Measurements from ENCODE around the gene DBR1. TPM values are rescaled to one million over a fixed set of nuclear protein-coding genes. Genes with fewer than 3 reads are reported as not detected.

DBR1 gene
- total and polyA plus RNA-seq, 2 of the 4 experiments (the other 2 are of a cell fraction) = 7.6 to 12.5 TPM

GRCh38 chr3:138180375-138181029 is 5.8 kb upstream of the DBR1 start:
- BruUV-seq (replicated peaks) = no TSS peak
- Histone ChIP-seq H2AK5ac (ENCODE audit: low read depth, low read length) (no peak overlapping the region), H3K9me1 (ENCODE audit: insufficient read depth, low read length) (no peaks in the 10 kb centered on the region), H4K8ac (ENCODE audit: low read depth in 2 of 2, low read length in 2 of 2) (no peak overlapping the region), H3K56ac (ENCODE audit: extremely low read depth, insufficient read depth, low read length) (no peak overlapping the region), H2AFZ (replicated peaks; ENCODE audit: low read length, poor library complexity) (no peak overlapping the region), H2BK15ac (ENCODE audit: low read depth, low read length) (no peak overlapping the region), H4K20me1 (ENCODE audit: insufficient read depth, low read length) (no peaks in the 10 kb centered on the region), H3K27me3 (ENCODE audit: control insufficient read depth, insufficient read depth, low read length) (peaks cover 6% of the 10 kb centered on the region), H2AK9ac (replicated peaks; ENCODE audit: low read depth, low read length, poor library complexity) (no peak overlapping the region), H3K79me1 (ENCODE audit: low read depth in 1 of 2, low read length in 2 of 2) (no peaks in the 10 kb centered on the region), H3K9me3 (ENCODE audit: control insufficient read depth, insufficient read depth, low read length) (no peaks in the 10 kb centered on the region), H3K4ac (ENCODE audit: low read depth, low read length) (no peak overlapping the region), H3K9ac (ENCODE audit: low read depth, low read length) (no peak overlapping the region), H3K18ac (ENCODE audit: low read depth, low read length) (no peak overlapping the region), H3K27ac (ENCODE audit: insufficient read depth, low read length) (no peak overlapping the region), H3K14ac (replicated peaks; ENCODE audit: low read depth, low read length) (no peak overlapping the region), H3K4me2 (ENCODE audit: low read depth, low read length) (no peak overlapping the region), H2BK20ac (ENCODE audit: low read depth, low read length) (no peak overlapping the region), H3K36me3 (ENCODE audit: control insufficient read depth, insufficient read depth, low read length) (no peaks in the 10 kb centered on the region), H4K91ac (ENCODE audit: insufficient read depth, low read depth, low read length) (no peak overlapping the region), H2BK120ac (ENCODE audit: low read depth, low read length) (no peak overlapping the region), H3K4me1 (ENCODE audit: control insufficient read depth, insufficient read depth, low read length) (no peaks in the 10 kb centered on the region), H3K4me3 (ENCODE audit: insufficient read depth, low read depth, low read length) (no peak overlapping the region), H2BK5ac (ENCODE audit: low read depth, low read length, poor library complexity, severe bottlenecking) (no peak overlapping the region), H3K23ac (ENCODE audit: low read depth, low read length) (no peak overlapping the region), H4K5ac (ENCODE audit: low read depth, low read length) (no peak overlapping the region)
- in situ Hi-C loops (cut with MboI; ENCODE audit: low sequenced_read_pairs) = no loop called here
- intact Hi-C loops (cut with micrococcal nuclease) = loop anchor here (2.0 kb wide), 1 partner anchor 246 kb away; no protein-coding TSS in a partner anchor
- TF ChIP-seq RAD21 (IDR thresholded peaks at IDR 0.05; ENCODE audit: low read length) (peak; percentile 74), CTCF (conservative IDR thresholded peaks at IDR 0.05; ENCODE audit: low read depth, low read length) (peak; percentile 59), SMC3 (IDR thresholded peaks at IDR 0.05; ENCODE audit: low read depth, low read length) (peak; percentile 52), RCOR1 (IDR thresholded peaks at IDR 0.05; ENCODE audit: insufficient replicate concordance, low read length) (no peak)
- peak; percentile 47 for DNase-seq
- peak; percentile 84 for ATAC-seq (ENCODE audit: low read depth)
- dilution Hi-C loops (cut with HindIII; ENCODE audit: low sequenced_read_pairs, unreplicated experiment) = no loop called here
- ChIA-PET POLR2A (ENCODE audit: unreplicated experiment) (no interaction called here), CTCF (interaction anchor here (0.6 kb wide), 1 partner anchor 328 kb away, joined by 4 read pairs; no protein-coding TSS in a partner anchor)
- WGBS, 2 experiments (ENCODE audit: extremely low coverage in 2 of 2, insufficient read length in 1 of 2) = no CpG with 5 or more reads among the region's 2 CpGs
